Transverse colon (tissue), 3 donors: ENCODE measurements around the gene MSX2.

ENCODE experiments used
- POLR2A ChIP-seq: fragments of 450-650 bp; IDR thresholded peaks from one replicate; pipeline ENCODE4 v1.6.1; 2016; ENCODE audit warnings: antibody characterized with exemption, mild to moderate bottlenecking, moderate library complexity
- TF ChIP-seq, protein P1 (sequence below), 5 experiments: fragments of 200-600 bp in 3 of 5; fragments of 450-650 bp in 2 of 5; sonication (generic) in 3 of 5; IDR thresholded peaks; 1 replicate in 2 of 5; 2 replicates in 3 of 5; pipeline ENCODE4 v1.5.1; 2016 to 2017; ENCODE audit warnings: antibody characterized with exemption in 5 of 5, inconsistent platforms in 3 of 5, mild to moderate bottlenecking in 2 of 5, moderate library complexity in 1 of 5

DNA sequence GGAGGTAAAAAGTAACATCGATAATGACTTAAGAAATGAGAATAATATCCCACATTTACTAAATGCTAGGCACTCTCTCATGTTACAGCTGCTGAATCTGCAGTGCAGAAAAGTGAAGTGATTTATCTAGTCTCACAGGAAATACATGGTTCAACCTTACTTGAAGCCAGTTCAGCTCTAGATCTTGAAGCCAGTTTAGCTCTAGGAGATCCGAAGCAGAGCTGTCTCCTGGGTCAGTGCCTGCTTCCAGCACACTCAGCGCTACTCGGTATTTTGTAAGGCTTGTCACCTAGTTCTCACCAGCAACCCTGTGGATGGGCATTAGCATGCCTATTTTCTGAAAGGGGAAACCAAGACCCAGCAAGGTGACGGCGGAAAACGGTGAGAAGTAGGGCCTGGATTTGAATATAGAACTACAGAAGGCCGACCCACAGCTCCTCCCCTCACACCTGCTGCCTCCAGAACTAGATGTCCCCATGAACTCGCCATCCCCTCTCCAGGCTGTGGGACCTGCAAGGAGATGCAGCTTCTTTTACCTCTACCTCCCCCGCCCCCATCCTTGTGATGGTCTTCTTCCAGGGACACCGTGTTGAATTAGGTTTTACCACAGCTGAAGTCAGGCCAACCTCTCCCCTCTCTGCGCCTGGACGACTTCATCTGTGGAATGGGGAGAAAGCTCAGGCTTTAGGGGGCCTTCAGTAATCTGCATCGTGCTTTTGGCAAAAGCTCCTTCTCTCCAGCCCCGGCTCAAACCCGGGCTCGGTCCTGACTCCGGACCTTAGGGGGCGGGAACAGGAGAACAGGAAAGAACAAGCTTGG, 4.4 kb upstream of the MSX2 start:
- TF ChIP-seq, protein P1, sequence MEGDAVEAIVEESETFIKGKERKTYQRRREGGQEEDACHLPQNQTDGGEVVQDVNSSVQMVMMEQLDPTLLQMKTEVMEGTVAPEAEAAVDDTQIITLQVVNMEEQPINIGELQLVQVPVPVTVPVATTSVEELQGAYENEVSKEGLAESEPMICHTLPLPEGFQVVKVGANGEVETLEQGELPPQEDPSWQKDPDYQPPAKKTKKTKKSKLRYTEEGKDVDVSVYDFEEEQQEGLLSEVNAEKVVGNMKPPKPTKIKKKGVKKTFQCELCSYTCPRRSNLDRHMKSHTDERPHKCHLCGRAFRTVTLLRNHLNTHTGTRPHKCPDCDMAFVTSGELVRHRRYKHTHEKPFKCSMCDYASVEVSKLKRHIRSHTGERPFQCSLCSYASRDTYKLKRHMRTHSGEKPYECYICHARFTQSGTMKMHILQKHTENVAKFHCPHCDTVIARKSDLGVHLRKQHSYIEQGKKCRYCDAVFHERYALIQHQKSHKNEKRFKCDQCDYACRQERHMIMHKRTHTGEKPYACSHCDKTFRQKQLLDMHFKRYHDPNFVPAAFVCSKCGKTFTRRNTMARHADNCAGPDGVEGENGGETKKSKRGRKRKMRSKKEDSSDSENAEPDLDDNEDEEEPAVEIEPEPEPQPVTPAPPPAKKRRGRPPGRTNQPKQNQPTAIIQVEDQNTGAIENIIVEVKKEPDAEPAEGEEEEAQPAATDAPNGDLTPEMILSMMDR (IDR thresholded peaks at IDR 0.05), result no peak
- TF ChIP-seq POLR2A, result no peak
